ENCODE data around the gene SORCS2.
A peak's percentile ranks its signal among the peaks of the same experiment; 100 is the strongest.

The SORCS2 gene

GRCh38 chr4:7326306-7326692 is 134.0 kb downstream of the SORCS2 start:
- no peak for DNase-seq (ENCODE audit: low spot score)

DNA sequence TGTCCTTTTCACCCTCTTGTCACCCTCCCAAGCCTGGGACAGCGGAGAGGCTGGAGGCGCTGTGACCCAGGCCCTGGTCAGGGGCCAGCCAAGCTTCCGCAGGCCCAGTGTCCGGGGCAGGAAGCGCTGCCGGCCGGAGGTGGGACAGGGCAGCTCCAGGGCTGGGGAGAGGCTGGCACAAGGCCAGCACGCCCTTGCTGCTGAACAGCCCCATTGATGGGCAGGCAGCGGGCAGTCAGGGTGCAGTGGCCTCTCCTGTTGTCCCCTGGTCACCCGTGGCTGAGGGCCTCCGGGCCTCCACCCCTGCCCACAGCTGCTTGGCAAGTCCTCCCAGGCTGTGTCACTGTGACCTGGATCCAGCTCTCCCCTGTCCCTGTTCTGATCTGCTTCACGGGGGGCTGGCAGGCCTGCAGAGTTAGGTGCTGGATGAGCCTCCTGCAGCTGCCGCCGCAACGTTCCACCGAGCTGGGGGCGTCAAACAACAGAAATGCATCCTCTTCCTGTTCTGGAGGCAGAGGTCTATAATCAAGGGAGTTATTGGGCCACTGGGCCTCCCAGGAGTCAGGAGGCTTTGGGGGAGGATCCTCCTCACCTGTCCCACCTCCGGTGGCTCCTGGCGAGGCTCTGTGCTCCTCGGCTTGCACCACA is 134.5 kb downstream of the SORCS2 start:
- DNase-seq (ENCODE audit: low spot score), result no peak

DNA sequence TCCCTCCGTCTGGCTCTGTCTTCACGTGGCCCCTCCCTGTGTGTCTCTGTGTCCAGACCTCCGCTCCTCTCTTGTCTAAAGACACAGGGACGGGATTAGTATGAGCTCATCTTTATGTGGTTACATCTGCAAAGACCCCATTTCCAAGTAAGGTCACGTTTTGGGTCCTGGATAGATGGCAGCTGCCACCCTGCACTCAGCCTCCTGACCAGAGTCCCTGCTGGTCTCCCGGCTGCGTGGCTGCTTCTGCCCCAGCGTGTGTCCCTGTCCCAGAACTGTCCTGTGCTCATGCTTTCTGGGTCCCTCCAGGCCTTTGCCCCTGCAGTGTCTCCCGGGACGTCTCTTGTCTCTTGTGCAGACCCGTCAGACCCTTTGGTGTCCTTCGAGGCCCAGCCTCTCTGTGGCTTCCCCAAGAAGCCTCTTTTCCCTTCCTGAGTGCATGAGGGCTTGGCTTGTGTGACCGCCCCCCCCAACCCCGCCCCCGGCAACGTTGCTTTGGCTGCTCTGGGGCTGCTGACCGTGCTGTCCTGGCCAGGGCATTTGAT is 135.1 kb downstream of the SORCS2 start:
- DNase-seq (ENCODE audit: low spot score), result no peak

DNA sequence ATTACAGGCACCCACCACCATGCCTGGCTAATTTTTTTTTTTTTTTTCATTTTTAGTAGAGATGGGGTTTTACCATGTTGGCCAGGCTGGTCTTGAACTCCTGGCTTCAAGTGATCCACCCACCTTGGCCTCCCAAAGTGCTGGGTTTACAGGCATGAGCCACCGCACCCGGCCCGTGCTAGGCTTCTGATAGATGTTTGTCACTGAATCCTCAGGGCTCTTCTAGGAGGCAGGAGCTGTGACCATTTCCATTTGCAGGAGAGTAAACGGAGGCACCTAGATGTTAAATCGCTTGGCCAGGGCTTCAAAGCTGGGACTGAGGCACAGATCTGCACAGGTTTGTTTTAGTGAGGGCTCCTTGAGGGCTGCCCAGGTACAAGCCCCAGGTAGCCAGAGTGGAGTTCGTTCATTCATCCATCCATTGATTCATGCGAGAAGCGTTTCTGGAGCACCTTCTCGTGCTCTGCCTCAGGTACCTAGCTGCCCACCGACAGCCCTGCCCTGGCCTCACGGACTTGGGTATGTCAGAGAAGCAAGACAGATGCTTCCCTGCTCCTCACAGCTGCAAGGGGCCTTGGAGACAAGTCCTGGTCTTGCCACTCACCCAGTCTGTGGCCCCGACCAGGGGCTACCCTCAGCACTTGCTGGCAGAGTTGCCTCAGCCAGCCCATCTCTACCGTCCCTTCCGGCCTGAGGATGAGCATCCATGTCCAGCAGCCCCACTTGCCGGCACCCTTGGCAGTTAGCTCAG is 136.0 kb downstream of the SORCS2 start:
- no peak for DNase-seq (ENCODE audit: low spot score)

- peak; percentile 83 for DNase-seq (ENCODE audit: low spot score)
Observed at GRCh38 chr4:7328913-7329638, 136.7 kb downstream of the SORCS2 start.

DNA sequence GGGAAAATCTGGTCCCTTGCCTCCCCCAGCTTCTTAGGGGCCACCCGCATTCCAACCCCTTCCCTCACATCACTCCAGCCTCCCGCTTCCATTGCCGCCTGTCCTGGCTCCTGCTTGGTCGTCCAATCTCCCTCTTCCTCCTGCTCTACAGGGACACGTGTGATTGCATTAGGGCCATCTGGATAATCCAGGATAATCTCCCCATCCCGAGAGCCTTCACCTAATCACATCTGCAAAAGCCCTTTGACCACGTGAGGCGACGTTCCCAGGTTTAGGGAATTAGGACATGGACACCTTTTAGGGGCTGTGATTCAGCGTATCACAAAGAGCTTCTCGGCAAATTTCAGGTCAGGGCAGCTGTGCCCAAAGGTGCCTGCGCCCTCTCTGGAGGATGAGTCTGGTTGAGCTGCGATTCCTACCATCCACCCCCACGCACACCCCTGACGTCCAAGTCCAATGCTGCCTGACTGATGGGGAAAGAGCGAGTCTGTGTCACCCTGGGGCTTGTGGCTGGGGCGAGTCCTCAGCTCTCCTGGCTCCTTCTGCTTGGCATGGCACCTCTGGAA is 137.8 kb downstream of the SORCS2 start:
- no peak for DNase-seq (ENCODE audit: low spot score)

DNA sequence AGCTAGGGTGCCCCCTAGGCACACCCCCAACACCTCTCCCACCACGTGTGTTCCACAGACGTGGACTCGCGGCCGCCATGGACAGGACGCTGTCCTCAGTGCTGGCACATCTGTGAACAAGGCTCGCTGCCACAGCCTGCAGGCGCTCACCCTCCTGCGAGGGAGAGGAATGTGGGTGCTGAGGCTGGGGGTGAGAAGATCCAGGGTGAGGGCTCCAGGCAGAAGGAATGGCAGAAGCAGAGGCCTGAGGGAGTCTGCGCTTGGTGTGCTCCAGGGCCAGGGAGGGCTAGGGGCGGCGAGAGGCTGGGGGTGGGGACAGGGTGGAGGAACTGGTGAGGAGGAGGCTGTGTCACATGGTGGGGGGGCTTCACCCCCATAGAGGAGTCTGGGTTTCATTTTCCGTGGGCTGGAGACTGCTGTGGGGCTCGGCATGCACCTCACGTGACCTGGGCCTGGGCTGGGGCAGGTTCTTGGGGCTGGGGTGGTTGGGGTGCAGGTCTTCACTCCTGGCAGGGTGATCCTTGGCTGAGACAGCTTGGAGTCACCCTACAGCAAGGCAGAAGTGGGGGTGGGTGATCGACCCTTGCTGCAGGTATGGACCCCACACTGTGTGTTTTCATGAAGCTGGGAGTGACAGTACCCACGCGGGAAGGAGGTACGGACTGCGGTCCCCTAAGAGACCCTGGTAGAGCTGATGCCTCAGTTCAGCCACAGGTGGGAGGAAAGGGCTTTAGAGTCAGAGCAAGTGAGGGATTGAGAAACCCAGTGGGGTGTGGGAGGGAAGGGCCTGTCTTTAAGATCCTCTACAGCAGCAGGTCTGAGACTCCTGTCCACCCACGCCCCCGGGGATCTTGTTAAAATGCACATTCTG is 138.7 kb downstream of the SORCS2 start:
- DNase-seq (ENCODE audit: low spot score), result no peak

DNA sequence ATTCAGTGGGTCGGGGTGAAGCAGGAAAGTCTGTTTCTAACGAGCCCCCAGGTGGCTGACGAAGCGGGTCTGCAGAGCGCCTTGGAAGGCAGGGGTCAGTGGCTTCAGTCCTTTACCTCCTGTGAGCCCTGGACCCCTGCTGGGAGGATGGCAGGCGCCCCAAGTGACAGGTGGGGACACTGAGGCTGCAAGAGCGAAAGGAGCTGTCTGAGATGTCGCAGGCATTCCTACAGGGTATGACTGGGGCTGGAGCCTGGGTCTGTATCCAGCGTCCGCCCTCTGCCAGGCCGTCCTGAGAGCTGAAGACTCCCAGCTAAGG is 139.3 kb downstream of the SORCS2 start:
- no peak for DNase-seq (ENCODE audit: low spot score)

DNA sequence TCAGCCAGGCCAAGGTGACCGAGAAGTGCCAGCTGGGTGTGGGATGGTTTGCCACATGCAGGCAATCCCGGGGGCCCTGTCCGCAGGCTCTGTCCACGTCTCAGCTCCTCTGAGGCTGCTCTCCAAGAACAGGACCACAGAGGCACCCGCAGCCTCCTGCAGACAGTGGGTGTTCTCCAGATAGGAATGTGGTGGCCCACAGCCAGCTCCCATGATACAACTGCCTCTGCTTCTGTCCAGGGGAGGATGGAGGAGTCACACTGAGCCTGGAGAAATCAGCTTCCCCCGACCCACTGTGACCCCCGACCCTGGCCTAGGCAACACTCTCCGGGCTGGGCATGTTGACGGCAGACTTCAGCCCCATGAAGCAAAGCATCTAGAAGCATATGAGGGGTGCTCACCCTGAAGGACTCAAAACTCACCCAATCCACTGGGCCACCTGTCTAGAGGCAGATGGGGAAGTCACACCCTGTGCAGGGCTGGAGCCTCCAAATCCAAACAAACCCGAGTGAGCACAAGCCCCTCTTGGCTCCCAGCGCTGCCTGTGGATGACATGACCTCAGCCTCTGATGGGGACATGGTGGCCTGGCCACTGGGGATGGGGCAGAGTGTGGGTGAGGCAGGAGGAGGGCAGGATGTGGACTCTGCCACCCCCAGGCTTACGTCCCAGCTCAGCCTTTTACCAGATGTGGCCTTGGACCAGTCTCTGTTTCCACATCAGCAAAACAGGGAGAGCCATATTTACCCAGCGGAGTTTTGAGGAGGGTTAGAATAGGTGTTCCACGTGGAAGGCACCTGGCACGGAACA is 140.1 kb downstream of the SORCS2 start:
- DNase-seq (ENCODE audit: low spot score), result peak; percentile 76

DNA sequence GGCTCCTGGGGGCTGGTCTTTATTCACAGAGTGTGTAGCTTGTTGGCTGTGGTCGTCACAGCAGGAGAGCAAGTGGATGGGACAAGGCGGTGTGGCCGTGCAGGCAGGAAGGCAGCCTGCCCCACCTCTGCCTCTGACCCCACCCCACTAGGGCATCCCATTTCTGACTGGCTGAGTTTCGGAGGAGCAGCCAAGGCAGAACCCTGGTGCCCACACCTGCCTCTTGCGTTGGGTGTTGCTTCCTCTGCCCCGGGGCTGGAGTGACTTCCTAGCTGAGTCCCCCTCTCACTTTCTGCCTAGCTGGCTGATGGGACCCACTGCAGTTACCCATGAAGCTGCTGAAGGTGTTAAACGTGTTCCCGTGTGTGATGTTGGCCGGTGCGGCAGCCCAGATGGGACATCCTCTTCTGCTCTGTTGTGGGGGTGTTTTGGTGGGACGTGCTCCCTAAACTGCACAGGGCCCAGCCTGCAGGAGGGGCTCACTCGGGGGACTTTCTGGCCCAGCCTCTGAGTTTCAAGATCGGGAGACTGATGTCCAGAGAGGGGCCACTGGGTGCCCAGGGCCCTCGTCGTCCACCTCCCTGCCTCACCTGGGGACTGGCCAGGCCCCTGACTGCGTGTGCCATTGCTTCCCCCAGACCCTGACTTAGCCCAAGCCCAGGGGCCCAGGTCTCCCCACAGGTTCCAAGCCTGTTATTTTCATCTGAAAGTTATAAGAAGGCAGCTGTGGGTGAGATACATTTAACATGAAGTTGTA is 140.9 kb downstream of the SORCS2 start:
- no peak for DNase-seq (ENCODE audit: low spot score)

DNA sequence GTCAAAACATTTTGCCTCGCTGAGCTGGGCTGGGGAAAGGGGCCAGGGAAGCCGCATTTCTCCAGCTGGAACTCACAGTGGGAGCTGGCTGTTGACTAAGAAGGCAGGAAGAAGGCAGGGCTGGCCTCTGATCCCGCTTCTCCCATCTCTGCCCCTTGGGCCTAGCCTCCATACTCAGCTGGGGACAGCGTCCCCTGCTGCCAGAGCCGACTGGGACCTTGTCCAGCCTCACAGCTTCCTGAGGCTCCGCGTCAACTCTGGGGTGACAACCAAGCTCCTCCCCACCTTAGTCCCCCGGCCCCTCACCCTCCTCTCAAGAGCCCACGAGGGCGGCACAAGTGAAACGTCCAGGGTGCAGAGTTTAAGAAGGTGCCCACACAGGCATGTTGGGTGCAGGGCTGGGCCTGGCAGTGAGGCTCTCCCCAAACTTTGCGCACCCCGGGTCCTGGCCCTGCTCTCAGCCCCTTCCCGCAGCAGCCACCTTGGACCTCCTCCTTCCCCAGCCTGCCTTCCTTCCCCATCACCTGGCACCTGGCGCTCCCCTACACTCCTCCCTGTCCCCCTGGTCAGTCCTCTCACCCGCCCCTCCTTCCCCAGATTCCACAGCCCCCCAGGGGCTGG is 141.6 kb downstream of the SORCS2 start:
- DNase-seq (ENCODE audit: low spot score), result no peak

GRCh38 chr4:7334521-7335275 is 142.4 kb downstream of the SORCS2 start:
- no peak for DNase-seq (ENCODE audit: low spot score)

GRCh38 chr4:7335344-7336066 is 143.2 kb downstream of the SORCS2 start:
- peak; percentile 67 for DNase-seq (ENCODE audit: low spot score)

DNA sequence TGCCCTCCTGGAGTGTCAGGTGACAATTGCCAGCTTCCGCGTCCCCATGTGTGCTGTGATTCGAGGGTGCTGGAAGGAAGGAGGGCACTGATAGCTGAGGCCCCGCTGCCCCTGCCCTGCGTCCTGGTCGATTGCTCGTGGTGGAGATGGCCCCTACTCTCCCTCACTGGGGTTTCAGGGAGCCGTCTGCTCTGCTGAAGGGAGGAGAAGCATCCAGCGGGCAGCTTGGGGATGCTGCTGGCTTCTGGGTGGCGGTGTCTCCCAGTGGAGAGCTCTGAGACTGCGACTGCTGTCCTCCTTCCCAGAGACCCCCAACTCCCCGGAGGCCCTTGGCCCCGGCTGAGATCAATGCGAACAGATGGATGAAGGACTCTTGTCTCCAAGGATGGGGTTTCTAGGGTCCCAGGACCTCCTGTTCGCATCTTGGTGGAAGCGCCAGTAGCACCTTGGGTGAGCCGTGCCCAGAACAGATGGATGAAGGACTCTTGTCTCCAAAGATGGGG is 143.8 kb downstream of the SORCS2 start:
- DNase-seq (ENCODE audit: low spot score), result no peak

DNA sequence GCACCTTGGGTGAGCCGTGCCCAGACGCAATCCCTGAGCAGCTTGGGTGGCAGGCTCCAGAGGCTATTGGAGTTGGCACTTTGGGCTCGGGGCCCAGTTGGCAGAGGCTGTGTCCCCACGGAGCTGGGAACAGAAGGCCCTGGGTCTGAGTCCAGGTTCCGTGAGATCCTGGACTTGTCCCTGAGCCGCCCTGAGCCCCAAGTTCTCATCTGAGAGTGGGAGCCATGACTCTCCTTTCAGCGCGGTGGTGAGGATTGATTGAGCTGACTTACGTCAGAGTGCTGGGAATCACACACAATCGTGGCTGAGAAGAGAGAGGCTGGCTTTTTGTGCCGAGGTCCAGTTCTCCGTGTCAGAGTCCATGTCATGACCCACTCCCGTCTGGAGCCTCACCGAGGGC is 144.4 kb downstream of the SORCS2 start:
- no peak for DNase-seq (ENCODE audit: low spot score)

GRCh38 chr4:7337196-7338058 is 145.1 kb downstream of the SORCS2 start:
- no peak for DNase-seq (ENCODE audit: low spot score)

DNA sequence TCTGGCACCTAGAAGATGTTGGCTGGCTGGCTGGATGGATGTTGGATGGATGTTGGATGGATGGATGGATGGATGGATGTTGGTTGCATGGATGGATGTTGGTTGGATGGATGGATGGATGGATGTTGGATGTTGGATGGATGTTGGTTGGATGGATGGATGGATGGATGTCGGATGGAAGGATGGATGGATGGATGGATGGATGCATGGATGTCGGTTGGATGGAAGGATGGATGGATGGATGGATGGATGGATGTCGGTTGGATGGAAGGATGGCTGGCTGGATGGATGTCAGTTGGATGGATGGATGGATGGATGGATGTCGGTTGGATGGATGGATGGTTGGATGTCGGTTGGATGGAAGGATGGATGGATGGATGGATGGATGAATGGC is 145.7 kb downstream of the SORCS2 start:
- DNase-seq (ENCODE audit: low spot score), result no peak

Data from AG08396 (cell line).